ENCODE data around the gene PHF13. TPM values are rescaled to one million over a fixed set of nuclear protein-coding genes. Genes with fewer than 3 reads are reported as not detected.
A peak's percentile ranks its signal among the peaks of the same experiment; 100 is the strongest.

The PHF13 gene
- total RNA-seq, 1 experiment from 2014 or later = 25.0 TPM

DNA sequence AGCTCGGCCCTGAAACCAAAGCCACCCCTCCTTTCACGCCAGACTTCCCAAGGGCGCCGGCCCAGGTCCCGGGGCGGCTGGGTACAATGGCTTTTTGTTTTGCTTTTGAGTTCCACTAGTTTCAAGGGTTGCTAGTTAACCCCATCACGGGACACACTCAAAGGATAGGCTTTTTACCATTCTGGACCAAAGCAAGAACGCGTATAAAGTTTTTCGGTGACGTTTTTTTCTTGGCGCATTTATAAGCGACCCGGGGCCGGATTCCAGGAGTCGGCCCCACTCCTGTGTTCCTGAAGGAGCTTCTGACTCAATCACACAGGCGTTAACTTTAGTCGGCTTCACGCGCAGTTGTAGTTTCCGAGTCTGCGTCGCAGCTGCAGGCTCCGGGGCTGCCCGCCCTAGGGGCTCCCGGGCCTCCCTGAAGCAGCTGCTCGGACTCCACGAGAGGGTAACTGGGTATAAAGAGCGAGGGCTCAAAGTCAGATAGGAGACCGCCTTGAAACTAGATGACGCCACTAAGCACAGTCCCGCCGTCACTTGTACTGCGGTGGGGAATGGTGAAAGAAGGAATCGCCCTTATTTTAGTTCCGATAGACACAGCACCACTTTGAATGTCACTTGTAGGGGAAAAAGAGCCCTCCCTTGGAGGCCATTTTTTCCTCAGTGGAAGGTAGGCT lies 10.2 kb upstream of the PHF13 start:
- no peaks in the 10 kb centered on the region for H3K27me3 ChIP-seq
- no peaks in the 10 kb centered on the region for H3K9me3 ChIP-seq (replicated peaks)
- H3K4me1 ChIP-seq = 0 out of 2 replicates have a peak, but pooled peaks cover 10% of the 10 kb centered on the region
- H3K27ac ChIP-seq = peak overlapping the region; percentile 99
- H3K4me3 ChIP-seq = peak overlapping the region; percentile 79
- DNase-seq = peak; percentile 94 to 96
- peaks cover 9% of the 10 kb centered on the region for H3K36me3 ChIP-seq

DNA sequence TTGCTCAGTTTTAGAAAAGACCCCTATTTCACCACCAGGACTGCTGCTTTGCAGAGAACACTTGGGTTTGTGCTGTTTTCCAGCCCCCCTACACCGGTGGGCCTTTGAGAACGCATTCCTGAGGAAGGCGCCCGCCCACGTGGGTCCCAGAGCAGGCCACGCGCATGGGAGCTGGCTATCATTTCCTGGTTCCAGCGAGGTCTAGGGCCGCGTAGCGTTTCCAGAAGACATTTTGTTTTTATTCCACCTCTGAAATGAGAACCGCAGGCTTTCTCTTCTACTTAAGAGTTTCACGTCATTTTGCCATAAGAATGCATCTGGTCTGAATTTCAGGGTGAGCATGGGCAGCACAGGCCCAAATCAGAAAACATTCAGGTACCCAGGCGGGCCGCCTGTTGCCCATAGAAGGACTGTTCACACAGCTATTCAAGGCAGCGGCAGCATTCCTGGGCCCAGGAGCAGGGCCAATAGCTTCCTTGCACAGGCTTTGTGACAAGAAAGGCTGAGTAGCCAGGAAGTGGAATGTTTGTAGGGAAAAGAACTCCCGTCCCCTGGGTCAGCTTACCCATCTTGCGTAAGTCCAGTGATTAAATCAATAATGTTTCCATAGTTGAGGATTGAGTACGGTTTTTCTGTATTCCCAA lies 9.5 kb upstream of the PHF13 start:
- Histone ChIP-seq H3K4me3 (peak overlapping the region; percentile 79), H3K9me3 (replicated peaks) (no peaks in the 10 kb centered on the region), H3K4me1 (0 out of 2 replicates have a peak, but pooled peaks cover 10% of the 10 kb centered on the region), H3K36me3 (peaks cover 4% of the 10 kb centered on the region; the same call in 1 of the 2 replicates), H3K27ac (peak overlapping the region; percentile 99), H3K27me3 (no peaks in the 10 kb centered on the region)
- DNase-seq = peak; percentile 86 to 89

DNA sequence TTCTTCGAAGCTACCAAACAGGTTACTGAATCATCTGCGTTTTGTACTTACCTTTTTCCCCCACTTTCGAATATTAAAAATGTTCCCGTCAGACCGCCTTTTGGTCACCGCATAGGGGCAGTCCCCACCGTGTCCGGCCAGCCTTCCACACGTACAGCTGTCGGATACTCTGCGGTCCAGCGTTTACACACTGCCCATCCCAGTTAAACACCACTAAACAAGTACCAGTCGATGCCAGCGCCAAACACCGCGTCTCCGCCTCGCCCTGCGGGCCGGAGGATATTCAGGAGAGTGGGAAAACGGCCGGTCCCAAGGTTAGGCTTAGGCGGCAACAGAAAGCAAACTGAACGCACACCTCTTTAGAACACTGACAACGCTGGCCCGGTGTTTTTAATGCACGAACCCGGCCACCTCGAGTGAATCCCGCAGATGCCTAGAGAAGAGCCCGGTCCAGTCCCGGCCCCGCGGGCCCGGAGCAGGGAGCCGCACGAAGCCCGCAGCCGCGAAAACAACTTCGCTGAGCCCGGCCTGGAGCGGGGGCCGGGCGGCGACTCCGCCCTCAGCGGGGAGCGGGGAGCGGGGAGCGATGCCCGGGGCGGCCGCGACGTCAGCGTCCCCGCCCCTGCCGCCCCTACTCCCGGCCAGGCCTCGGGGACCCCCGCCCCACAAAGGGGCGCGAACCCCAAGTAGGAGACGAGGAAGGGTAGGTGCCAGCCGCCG lies 730 bp upstream of the PHF13 start:
- Histone ChIP-seq H3K36me3 (peaks cover 17% of the 10 kb centered on the region), H3K4me3 (peak overlapping the region; percentile 99), H3K27me3 (no peaks in the 10 kb centered on the region), H3K27ac (peak overlapping the region; percentile 37; the same call in 1 of the 2 replicates), H3K9me3 (replicated peaks) (no peaks in the 10 kb centered on the region), H3K4me1 (peaks cover 11% of the 10 kb centered on the region)
- DNase-seq = peak; percentile 66 to 72

DNA sequence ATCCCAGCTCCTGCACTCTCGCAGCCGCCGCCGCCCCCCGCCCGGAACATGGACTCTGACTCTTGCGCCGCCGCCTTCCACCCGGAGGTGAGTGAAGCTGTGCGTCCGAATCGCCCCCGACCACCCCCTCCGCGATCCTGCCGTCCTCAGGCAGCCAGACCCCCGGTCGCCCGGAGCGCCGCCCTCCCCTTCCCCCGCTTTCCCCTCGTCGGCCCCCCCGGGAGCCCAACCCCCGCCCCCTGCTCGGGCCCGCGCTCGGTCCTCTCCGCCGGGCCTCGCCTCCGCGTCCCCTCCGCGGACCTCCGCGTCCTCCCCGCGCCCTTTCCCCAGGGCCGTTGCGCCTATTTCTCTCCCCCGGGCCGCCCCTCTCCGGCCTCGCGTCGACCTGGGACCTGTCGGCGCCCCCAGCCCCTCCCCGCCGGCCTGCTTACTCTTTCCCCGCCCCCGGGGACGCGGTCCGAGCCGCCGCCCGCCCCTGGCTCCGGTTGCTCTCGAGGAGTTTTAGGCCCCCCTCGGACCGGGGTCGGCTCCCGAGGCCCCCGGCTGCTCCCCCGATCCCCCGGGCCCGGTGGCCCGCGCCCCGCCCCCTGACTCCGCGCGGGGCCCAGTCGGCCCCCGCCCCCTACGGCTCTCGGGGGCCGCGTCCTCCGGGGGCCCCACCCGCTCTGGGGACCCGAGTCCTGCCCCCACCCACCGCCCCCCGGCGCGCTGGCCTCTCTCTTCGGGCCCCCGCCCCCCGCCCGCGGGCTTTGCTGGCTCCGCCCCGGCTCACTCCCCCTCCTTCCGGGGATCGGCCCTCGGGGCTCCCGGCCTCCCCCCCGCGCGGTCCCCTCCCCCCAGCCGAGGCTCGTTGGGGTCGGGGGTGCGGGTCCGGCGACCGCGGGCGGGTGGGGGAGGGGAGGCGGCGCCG lies 743 bp downstream of the PHF13 start:
- H3K36me3 ChIP-seq = peaks cover 26% of the 10 kb centered on the region
- no peaks in the 10 kb centered on the region for H3K9me3 ChIP-seq (replicated peaks)
- DNase-seq = peak; percentile 68 to 72
- H3K4me3 ChIP-seq = peak overlapping the region; percentile 99
- peaks cover 9% of the 10 kb centered on the region for H3K4me1 ChIP-seq
- no peaks in the 10 kb centered on the region for H3K27me3 ChIP-seq
- peak overlapping the region; percentile 68 for H3K27ac ChIP-seq

DNA sequence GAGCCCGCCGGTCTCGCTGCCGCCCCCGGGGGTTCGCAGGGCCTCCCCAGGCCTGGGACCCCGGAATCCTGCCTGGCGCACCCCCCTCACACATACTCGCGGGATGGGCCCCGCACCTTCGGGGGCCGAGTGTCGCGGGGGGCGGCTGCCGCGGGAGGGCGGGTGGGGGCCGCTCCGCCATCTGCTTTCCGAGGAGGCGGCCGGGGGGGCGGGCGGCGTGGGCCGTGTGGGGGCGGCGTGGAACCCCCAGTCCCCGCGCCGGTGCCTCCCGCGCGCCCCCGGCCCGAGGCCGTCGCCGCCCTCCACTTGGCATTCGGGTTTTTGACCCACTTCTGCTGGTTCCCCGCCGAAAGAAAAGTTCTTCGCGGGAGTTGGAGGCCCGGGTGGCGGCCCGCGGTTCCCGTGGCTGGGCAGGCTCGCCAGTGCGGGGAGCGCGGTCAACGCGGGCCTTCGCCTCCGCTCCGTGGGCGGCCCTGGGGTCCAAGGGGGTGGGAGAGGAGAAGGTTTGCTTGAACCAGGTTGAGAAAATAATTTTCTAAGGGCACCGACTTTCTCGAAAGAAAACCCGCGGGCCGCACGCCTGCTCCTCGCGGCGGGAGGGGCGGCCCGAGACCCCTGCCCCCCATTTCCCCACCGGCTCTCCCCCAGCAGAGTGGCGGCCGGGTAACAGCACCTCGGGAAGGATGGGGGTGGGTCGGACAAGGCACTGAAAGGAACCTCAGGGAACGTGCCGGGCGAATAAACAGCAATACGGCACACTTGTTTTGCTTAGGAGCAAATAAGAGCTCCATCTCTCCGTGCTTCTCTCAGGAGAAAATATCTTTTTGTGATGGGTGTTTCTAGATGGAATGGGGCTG lies 1.6 kb downstream of the PHF13 start:
- Histone ChIP-seq H3K27me3 (no peaks in the 10 kb centered on the region), H3K4me1 (peaks cover 5% of the 10 kb centered on the region; the same call in 1 of the 2 replicates), H3K36me3 (peaks cover 34% of the 10 kb centered on the region), H3K27ac (no peak overlapping the region), H3K4me3 (peak overlapping the region; percentile 99), H3K9me3 (replicated peaks) (no peaks in the 10 kb centered on the region)
- no peak for DNase-seq

DNA sequence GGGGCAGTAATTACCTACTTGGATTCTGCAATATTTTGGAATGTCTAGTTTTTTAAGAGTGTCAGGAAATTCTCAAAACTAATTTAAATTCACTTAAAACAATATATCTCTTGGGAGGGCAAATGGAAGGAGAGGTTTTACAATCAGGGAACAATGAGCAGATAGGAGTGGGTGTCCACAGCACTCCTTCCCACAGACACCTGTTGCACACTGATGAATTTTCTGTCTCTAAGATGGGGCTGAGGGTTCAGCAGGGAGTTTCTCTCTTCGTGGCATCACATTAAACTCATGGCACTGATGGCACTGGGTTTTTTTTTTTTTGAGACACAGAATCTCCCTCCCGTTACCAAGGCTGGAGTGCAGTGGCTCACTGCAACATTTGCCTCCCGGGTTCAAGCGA lies 5.5 kb downstream of the PHF13 start:
- H3K36me3 ChIP-seq = peaks cover 63% of the 10 kb centered on the region
- H3K4me3 ChIP-seq = no peak overlapping the region
- H3K27ac ChIP-seq = no peak overlapping the region
- no peaks in the 10 kb centered on the region for H3K9me3 ChIP-seq (replicated peaks)
- H3K4me1 ChIP-seq = peaks cover 15% of the 10 kb centered on the region
- no peaks in the 10 kb centered on the region for H3K27me3 ChIP-seq
- DNase-seq = no peak

DNA sequence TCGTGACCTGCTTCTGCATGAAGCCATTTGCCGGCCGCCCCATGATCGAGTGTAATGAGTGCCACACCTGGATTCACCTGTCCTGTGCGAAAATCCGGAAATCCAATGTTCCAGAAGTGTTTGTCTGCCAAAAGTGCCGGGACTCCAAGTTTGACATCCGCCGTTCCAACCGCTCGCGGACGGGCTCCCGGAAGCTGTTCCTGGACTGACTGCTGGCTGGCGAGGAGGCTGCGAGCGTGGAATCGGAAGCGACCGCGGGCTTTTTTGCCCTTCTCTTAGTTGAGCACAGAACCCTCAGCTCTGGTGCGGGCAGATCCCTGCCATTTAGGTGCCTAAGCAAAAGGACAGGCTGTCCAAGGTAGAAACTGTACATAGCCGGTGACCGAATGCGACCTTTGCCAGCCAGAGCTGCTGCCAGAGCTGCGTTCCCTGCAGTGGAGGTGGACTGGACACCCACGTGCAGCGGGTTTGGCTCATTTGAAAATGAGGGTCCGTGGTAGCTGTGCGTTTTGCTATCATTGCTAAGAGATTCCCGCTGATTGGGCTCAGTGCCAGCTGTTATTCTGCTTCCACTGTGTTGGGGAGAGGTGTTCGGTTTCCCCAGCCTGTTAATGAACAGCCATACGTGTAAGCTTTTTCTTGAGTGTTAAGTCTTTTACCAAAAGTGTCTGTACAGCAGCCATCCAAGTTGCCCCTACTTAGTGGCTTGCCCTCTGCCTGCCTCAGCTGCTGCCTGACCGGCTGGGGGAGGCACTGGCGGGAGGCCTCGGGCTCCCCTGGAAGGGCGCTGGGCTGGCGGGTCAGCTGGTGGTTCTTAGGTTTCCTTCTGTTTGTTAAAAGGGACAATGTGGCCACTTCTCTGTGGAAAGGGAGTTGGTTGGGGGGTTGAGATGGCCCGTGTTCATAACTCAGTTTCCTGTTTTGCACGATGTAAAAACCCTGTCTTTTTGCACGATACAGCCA lies 8.2 kb downstream of the PHF13 start:
- no peaks in the 10 kb centered on the region for H3K9me3 ChIP-seq (replicated peaks)
- DNase-seq = no peak
- H3K36me3 ChIP-seq = peaks cover 61% of the 10 kb centered on the region
- peaks cover 19% of the 10 kb centered on the region for H3K4me1 ChIP-seq
- no peak overlapping the region for H3K4me3 ChIP-seq
- no peak overlapping the region for H3K27ac ChIP-seq
- no peaks in the 10 kb centered on the region for H3K27me3 ChIP-seq

DNA sequence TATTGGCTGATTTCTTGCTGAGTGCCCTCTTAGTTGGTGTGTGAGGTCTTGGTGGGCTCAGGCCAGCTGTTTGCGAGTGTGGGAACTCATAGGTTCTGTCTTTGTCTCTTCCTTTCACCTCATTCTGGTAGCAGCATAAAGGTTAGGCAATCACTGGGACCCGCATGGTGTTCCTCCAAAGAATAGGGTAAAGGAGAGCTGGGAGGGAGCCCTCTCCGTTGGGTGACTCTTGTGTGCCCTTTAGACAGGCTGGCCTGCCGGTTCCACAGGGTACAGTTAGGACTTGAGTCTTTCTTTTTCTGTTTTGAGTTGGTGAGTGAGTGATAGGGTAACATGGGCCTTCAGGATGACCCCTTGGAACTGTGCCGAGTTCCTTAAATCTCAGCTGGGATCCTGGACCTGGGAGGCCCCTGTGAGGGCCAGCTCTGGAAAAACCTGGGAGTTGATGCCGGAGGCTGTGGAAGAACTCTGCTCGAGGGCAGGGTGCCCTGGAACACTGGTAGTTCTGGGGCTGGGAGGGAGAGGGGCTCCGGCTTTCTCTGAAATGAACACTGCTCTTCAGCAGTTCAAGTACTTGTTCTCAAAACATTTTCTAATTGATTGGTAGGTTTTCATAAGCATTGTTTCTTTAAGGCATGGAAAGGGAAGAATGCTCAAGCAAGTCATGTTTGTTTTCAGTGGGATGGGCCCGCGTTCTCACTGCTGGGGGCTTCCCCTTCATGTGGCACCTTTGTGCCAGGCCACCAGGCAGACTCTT lies 9.0 kb downstream of the PHF13 start:
- Histone ChIP-seq H3K9me3 (replicated peaks) (no peaks in the 10 kb centered on the region), H3K27ac (no peak overlapping the region; the same call in 1 of the 2 replicates), H3K36me3 (peaks cover 60% of the 10 kb centered on the region), H3K4me1 (peaks cover 21% of the 10 kb centered on the region), H3K4me3 (no peak overlapping the region), H3K27me3 (no peaks in the 10 kb centered on the region)
- no peak for DNase-seq

DNA sequence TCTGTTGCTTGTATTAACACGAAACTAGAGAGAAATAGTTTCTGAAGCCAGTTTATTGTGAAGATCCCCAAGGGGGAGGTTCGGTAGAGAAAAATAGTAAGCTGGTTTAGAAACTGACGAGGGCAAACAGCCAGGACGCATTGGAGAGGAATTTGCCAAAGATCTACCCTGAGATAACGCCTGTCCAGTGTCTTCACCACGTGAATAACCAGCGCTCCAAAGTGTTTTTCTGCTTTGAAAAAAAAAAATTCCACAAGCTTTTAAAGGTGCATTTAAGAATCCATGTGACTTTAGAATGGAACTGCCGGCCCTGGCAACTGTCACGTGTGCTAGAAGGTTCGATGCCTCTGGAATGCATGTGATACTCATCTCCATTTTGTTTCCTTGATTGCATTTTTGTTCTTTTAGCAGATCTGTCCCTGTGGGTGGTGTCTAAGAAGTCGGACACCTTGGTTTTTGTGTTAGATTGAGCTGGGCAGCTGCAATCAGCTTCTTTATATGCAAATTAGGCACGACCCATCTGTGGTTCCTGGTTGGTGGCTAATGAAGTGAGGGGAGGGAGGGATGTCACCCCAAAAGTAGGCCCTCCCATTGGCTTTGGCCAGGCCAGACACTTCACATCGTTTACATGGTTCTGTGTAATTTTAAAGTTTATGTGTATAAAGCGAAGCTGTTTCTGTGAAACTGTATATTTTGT lies 9.9 kb downstream of the PHF13 start:
- Histone ChIP-seq H3K36me3 (peaks cover 56% of the 10 kb centered on the region), H3K27me3 (no peaks in the 10 kb centered on the region), H3K9me3 (replicated peaks) (no peaks in the 10 kb centered on the region), H3K4me3 (no peak overlapping the region), H3K4me1 (peaks cover 27% of the 10 kb centered on the region), H3K27ac (peak overlapping the region; percentile 4; the same call in 1 of the 2 replicates)
- DNase-seq = peak; percentile 57 to 69

DNA sequence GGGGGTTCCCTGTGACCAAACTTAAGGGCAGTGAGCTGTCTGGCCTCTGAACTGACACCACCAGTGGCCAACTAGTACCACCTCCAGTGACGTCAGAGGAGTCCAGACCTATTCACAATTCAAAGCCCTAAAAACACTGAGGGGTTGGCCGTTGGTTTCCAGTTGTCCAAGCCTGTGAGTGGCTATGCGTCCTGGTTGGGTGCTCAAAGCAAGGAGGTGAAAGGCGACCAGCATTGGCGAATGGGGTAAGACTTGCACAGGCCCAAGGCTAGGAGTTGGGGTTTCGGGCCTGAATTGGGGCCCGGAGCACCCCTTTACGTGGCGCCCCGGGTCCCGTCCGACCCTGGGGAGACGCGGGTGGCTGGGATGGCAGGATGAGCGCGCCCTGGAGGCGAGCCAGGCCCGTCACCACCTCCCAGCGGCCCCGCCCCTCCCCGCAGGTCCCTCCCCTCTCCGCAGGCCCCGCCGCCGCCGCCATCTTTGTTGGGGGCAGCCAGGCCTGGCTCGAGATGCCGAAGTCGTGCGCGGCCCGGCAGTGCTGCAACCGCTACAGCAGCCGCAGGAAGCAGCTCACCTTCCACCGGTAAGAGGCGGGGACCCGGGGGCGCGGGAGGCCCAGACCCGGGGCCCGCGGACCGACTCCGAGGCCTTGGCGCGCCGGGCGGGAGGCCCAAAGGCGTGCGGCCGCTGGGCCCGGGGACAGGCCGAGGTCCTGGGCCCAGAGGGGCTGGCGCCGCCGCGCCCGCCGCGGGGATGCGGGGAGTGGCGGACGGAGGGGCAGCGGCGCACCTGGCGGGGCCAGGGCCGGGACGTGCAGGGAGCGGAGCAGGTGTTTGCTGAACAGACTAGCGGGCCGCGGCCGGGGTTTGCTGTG lies 11.4 kb downstream of the PHF13 start, which contains the start of gene THAP3:
THAP3 (plus strand) TSS at position 159 of the 874 bp plus-strand sequence; CDS start at position 510, 351 bp downstream.
- DNase-seq = peak; percentile 93 to 95
- H3K4me3 ChIP-seq = peak within 1 kb of the TSS; percentile 76
- H3K9me3 ChIP-seq (replicated peaks) = no peaks in the 10 kb centered on the region
- peaks cover 28% of the 10 kb centered on the region for H3K4me1 ChIP-seq
- H3K27ac ChIP-seq = peak within 1 kb of the TSS; percentile 65
- no peaks in the 10 kb centered on the region for H3K27me3 ChIP-seq
- peaks cover 57% of the 10 kb centered on the region for H3K36me3 ChIP-seq
